ENCODE data around the gene AP3D1.
A peak's percentile ranks its signal among the peaks of the same experiment; 100 is the strongest.
"Not testable (repeated sequence)": the region's sequence is repeated elsewhere in the genome, so short reads cannot be mapped to it uniquely, and the experiment has no call there.

The AP3D1 gene

GRCh38 chr19:2149980-2150793 lies 1.2 kb downstream of the AP3D1 start:
- DNase-seq, result peak; percentile 38

- no peak for DNase-seq
Observed at GRCh38 chr19:2148482-2149135, 2.8 kb downstream of the AP3D1 start.

GRCh38 chr19:2145831-2146241 lies 5.5 kb downstream of the AP3D1 start:
- DNase-seq, result no peak

DNA sequence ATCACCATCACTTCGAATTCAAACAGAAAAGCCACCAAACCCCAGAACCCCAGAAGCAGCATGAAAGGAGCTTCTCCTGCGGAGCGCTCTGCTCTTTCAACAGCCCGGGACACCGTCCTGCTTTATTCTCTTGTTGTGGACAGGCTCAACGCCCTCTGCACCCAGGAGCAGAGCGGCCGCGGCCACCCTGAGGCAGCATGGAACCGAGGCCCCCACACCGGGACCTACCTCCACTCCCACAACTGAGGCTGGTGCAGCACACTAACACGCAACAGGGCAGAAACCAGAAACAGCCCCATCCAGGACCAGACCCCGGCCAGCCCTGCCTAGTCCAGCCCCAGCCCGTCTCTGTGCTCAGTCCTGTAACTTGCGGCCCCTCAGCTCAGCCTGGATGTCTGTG lies 7.2 kb downstream of the AP3D1 start:
- no peak for DNase-seq

- DNase-seq, result no peak
Observed at GRCh38 chr19:2142173-2142829, 9.1 kb downstream of the AP3D1 start.

DNA sequence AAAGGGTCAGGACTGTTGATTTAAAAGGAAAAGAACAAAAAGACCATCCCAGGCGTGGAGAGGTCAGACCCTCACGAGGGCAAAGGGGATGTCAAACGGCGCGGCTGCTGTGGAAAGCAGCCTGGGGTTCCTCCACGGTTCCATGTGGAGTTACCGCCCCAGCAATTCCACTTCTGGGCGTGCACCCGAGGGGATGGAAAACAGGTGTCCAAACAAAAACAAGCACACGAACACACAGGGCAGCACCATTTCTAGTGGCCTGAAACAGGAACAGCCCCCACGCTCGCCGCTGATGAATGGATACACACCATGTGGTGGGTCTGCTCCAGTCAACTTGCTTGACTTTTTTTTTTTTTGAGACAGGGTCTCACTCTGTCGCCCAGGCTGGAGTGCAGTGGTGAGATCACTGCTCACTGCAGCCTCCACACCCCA lies 11.2 kb downstream of the AP3D1 start:
- no peak for DNase-seq

DNA sequence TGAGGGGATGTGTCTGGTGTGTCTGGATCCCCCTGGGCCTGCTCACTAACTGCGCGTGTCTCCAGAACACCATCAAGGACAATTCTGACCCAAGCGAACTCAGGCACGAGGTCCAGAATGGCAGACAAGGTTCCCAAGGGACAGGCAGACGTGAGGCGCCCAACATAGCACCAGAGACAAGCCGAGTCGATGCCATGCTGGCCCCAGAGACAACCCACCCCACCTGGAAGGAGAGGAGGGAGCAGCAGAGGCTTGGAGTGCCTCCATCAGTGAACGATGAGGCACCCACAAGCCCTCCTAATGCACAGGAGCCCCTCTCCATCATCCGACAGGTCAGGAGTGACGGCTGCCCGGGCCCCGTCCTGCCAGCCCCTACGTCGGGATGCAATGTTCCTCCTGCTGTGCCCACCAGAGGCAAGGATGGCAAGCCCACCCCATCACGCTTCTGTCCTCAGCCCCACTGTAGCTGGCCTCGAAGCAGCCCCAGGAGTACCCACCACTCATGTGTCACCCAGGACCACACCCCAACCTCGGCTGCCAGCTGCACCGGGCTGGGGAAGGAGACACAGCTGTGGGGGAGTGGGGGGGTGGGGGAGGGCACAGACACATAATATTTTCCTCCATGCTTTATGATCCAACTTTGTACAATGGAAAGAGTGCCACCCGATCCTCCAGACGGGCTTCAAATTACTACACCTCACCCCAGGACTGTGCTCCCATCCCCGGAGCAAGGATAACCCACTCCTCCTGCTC lies 11.8 kb downstream of the AP3D1 start:
- no peak for DNase-seq

- no peak for DNase-seq
Observed at GRCh38 chr19:2138061-2138728, 13.2 kb downstream of the AP3D1 start.

GRCh38 chr19:2136796-2137195 lies 14.6 kb downstream of the AP3D1 start:
- no peak for DNase-seq

DNA sequence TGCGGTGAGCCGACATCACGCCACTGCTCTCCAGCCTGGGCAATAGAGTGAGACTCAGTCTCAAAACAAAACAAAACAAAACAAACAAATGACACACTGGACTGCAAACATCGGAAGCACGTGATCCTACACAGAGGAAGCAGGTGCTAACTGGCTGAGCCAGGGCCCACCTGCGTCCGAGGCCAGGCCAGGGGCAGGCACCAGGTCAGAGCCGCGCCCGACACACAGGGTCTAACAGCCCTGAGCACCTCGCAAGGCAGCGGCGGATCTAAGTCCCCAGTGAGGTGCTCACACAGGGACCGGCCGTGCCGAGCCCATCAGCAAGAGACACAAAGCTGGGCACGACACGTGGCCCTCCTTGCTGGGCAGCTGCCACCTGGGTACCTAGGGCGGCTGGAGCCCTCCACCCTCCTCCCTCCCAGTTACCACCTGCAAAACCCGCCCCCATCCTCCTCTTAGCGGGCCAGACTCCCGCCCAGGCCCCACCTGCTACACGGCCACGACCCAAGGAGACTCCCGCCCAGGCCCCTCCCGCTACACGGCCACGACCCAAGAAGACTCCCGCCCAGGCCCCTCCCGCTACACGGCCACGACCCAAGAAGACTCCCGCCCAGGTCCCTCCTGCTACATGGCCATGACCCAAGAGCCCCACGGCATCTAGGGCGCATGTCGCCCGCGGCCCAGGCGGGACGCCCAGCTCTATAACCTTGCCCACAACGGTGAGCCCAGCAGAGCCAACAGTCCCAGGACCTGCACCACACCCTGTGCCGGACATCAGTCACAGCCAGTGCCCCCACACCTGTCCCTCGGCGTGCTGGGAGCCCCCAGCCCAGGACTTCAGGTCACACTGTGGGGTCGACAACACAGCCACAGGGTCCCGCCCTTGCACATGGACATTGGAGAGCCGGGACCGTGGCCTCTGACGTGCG lies 15.6 kb downstream of the AP3D1 start:
- DNase-seq, result no peak

DNA sequence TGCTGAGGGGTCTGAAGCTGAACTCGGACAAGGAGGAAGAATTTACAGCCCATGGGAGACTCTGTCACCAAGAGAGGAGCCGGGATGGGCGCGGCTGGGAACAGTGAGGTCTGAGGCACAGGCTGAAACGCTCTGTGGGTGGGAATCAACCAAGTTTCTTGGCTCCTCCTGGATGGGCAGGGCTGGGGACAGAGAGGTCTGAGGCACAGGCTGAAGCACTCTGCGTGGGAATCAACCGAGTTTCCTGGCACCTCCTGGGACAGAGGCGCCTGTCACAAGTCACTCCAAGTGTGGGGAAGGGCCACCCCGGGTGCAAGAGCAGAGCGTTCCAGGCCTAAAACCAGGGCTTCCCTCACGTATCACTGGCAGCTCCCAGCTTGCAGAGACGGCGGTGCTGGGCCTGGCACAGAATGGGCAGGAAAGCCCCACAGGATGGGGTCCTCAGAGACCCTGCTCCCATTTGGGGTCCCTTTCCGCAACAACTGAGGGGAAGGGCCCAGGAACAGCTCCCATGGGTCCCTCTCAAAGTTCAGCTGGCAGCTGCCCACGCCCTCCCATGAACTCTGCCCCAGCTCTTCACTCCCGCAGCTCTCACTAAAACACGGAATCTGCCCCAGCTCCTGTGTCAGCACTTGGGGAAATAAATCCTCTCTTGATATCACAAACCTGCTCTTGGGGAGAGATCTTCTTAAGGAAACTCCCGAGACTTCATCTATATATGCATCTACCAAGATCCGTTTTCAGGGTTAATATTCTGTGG lies 18.5 kb downstream of the AP3D1 start:
- DNase-seq, result no peak

GRCh38 chr19:2132191-2132590 lies 19.2 kb downstream of the AP3D1 start:
- no peak for DNase-seq

DNA sequence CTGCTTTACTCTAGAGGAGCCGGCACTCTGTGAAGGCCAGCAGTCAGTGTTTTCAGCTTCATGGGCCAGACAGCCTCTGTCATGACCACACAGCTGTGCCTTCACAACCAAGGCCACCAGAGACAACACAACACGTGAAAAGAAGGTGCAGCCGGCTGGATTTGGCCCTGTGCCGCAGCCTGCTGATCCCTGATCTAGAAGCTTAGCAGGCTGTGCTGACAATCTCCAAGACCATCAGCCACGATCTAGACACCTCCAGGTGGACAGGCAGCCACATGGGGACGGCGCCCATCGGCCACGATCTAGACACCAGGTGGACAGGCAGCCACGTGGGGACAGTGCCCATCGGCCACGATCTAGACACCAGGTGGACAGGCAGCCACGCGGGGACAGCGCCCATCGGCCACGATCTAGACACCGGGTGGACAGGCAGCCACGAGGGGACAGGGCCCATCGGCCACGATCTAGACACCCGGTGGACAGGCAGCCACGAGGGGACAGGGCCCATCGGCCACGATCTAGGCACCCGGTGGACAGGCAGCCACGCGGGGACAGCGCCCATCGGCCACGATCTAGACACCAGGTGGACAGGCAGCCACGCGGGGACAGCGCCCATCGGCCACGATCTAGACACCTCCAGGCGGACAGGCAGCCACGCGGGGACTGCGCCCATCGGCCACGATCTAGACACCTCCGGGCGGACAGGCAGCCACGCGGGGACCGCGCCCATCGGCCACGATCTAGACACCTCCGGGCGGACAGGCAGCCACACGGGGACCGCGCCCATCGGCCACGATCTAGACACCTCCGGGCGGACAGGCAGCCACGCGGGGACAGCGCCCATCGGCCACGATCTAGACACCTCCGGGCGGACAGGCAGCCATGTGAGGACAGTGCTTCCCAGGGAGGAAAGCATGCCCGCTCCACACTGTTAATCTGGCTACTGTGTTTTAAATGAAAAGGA lies 20.1 kb downstream of the AP3D1 start:
- not testable (repeated sequence) for DNase-seq

DNA sequence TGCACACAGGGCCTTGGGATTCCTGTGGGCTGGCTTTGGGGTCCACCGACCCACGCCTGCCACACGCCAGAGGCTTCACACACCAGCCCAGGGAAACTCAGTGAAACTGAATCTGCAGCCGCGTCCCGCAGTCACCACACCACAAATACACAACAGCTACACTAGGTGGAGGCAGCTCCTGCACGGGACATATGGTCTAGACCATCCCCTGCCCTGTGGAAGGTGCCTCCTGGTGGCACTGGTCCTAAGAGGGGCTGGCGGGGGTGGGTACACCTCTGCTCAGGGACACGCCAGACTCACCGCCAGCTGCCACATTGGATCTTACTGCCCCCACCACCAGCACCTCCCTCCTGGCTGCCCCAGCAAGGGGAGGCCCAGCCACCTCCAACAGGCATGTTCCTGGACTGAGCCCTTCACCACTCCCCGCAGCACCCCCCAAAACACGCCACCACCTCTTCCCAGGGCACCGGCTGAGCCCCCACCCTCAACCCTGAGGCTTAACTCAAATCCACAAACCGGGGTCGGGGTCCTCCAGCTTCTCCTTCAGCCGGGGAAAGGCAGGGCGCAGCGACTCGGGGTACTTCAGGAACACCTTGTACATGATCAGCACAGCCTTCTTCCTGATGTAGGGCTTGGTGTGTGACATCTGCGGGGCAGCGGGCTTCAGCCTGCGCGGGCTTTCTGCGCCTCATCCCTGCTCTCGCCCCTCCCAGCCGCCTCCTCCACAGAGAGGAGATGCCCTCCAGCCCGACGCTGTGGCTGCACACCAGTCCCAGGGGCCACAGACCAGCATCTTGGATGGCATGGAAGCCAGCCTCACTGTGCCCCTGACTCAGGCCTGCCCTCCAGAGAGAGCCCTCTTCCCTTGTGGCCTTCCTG lies 21.2 kb downstream of the AP3D1 start:
- no peak for DNase-seq

- DNase-seq, result no peak
Observed at GRCh38 chr19:2129486-2129885, 21.9 kb downstream of the AP3D1 start.

DNA sequence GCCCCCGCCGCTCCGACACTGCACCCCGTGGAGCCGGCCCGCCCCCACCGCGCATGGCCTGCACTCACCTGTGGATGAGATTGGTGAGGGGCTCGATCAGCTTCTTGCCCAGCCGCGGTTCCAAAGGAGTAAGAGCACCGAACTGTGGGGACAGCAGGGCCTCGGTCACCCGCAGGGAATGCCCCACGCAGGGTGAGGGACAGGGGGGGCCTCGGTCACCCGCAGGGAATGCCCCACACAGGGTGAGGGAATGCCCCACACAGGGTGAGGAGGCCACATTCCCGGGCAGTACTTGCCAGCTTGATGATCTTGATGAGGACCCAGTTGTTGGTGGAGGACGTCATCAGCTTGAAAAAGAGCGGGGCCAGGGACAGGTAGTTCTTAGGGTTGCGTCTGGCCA lies 22.3 kb downstream of the AP3D1 start:
- no peak for DNase-seq

GRCh38 chr19:2128252-2128651 lies 23.1 kb downstream of the AP3D1 start:
- not testable (repeated sequence) for DNase-seq

- DNase-seq, result no peak
Observed at GRCh38 chr19:2127758-2128157, 23.6 kb downstream of the AP3D1 start.
